ENCODE data around the gene KLHL41.

The KLHL41 gene

GRCh38 chr2:169507698-169508097 is 1.8 kb upstream of the KLHL41 start:
- no peak for TF ChIP-seq CEBPB (IDR thresholded peaks at IDR 0.05)
- no peak for TF ChIP-seq ZBTB7A (IDR thresholded peaks at IDR 0.05; ENCODE audit: low read depth)
- TF ChIP-seq YY1 (IDR thresholded peaks at IDR 0.05; ENCODE audit: low read depth): no peak
- TF ChIP-seq TAF1 (IDR thresholded peaks at IDR 0.05; ENCODE audit: low read depth): no peak
- no peak for TF ChIP-seq TEAD4 (IDR thresholded peaks at IDR 0.05)
- no peak for TF ChIP-seq MAX (IDR thresholded peaks at IDR 0.05)
- TF ChIP-seq USF1 (IDR thresholded peaks at IDR 0.05): no peak

GRCh38 chr2:169509955-169510354 is 453 bp downstream of the KLHL41 start:
- no peak for TF ChIP-seq TCF12 (IDR thresholded peaks at IDR 0.05; ENCODE audit: low read depth)
- no peak for TF ChIP-seq YY1 (IDR thresholded peaks at IDR 0.05; ENCODE audit: low read depth)
- no peak for TF ChIP-seq ZBTB7A (IDR thresholded peaks at IDR 0.05; ENCODE audit: low read depth)
- TF ChIP-seq MAX (IDR thresholded peaks at IDR 0.05): no peak
- TF ChIP-seq CEBPB (IDR thresholded peaks at IDR 0.05): no peak
- no peak for TF ChIP-seq FOXM1 (IDR thresholded peaks at IDR 0.05; ENCODE audit: borderline replicate concordance, low read depth)
- no peak for TF ChIP-seq TEAD4 (IDR thresholded peaks at IDR 0.05)
- no peak for TF ChIP-seq NFIC (IDR thresholded peaks at IDR 0.05)
- no peak for TF ChIP-seq CREB1 (IDR thresholded peaks at IDR 0.05; ENCODE audit: low read depth)
- TF ChIP-seq EP300 (IDR thresholded peaks at IDR 0.05; ENCODE audit: borderline replicate concordance): no peak

- TF ChIP-seq NFIC (IDR thresholded peaks at IDR 0.05): no peak
- no peak for TF ChIP-seq YY1 (IDR thresholded peaks at IDR 0.05; ENCODE audit: low read depth)
- no peak for TF ChIP-seq TCF12 (IDR thresholded peaks at IDR 0.05; ENCODE audit: low read depth)
Observed at GRCh38 chr2:169510496-169510895, 994 bp downstream of the KLHL41 start.

GRCh38 chr2:169511818-169512217 is 2.3 kb downstream of the KLHL41 start:
- no peak for TF ChIP-seq CREB1 (IDR thresholded peaks at IDR 0.05; ENCODE audit: low read depth)
- TF ChIP-seq REST (IDR thresholded peaks at IDR 0.05; ENCODE audit: low read depth): no peak
- no peak for TF ChIP-seq TEAD4 (IDR thresholded peaks at IDR 0.05)
- no peak for TF ChIP-seq EP300 (IDR thresholded peaks at IDR 0.05; ENCODE audit: borderline replicate concordance)
- no peak for TF ChIP-seq NFIC (IDR thresholded peaks at IDR 0.05)

- TF ChIP-seq TCF12 (IDR thresholded peaks at IDR 0.05; ENCODE audit: low read depth) (no peak), TEAD4 (IDR thresholded peaks at IDR 0.05) (no peak), REST (IDR thresholded peaks at IDR 0.05; ENCODE audit: low read depth) (no peak), MAX (IDR thresholded peaks at IDR 0.05) (no peak), EGR1 (IDR thresholded peaks at IDR 0.05) (no peak), CREB1 (IDR thresholded peaks at IDR 0.05; ENCODE audit: low read depth) (no peak), USF1 (IDR thresholded peaks at IDR 0.05) (no peak), YY1 (IDR thresholded peaks at IDR 0.05; ENCODE audit: low read depth) (no peak), FOXM1 (IDR thresholded peaks at IDR 0.05; ENCODE audit: borderline replicate concordance, low read depth) (no peak), TAF1 (IDR thresholded peaks at IDR 0.05; ENCODE audit: low read depth) (no peak), NFIC (IDR thresholded peaks at IDR 0.05) (no peak), CEBPB (IDR thresholded peaks at IDR 0.05) (no peak), ZBTB7A (IDR thresholded peaks at IDR 0.05; ENCODE audit: low read depth) (no peak), RAD21 (IDR thresholded peaks at IDR 0.05; ENCODE audit: low read depth) (no peak), EP300 (IDR thresholded peaks at IDR 0.05; ENCODE audit: borderline replicate concordance) (no peak)
Observed at GRCh38 chr2:169512525-169512924, 3.0 kb downstream of the KLHL41 start.

GRCh38 chr2:169513094-169513493 is 3.6 kb downstream of the KLHL41 start:
- TF ChIP-seq TEAD4 (IDR thresholded peaks at IDR 0.05) (no peak), EP300 (IDR thresholded peaks at IDR 0.05; ENCODE audit: borderline replicate concordance) (no peak), CEBPB (IDR thresholded peaks at IDR 0.05) (no peak), USF1 (IDR thresholded peaks at IDR 0.05) (no peak), TCF12 (IDR thresholded peaks at IDR 0.05; ENCODE audit: low read depth) (no peak), MAX (IDR thresholded peaks at IDR 0.05) (no peak), TAF1 (IDR thresholded peaks at IDR 0.05; ENCODE audit: low read depth) (no peak), CREB1 (IDR thresholded peaks at IDR 0.05; ENCODE audit: low read depth) (no peak), FOXM1 (IDR thresholded peaks at IDR 0.05; ENCODE audit: borderline replicate concordance, low read depth) (no peak), REST (IDR thresholded peaks at IDR 0.05; ENCODE audit: low read depth) (no peak), EGR1 (IDR thresholded peaks at IDR 0.05) (no peak), ZBTB7A (IDR thresholded peaks at IDR 0.05; ENCODE audit: low read depth) (no peak), NFIC (IDR thresholded peaks at IDR 0.05) (no peak), RAD21 (IDR thresholded peaks at IDR 0.05; ENCODE audit: low read depth) (no peak), YY1 (IDR thresholded peaks at IDR 0.05; ENCODE audit: low read depth) (no peak)
